Liver (tissue), 3 donors: ENCODE results near the gene RUFY1.

Experiments used
- EGR1 ChIP-seq, 2 donors: IDR thresholded peaks; 2 replicates each; pipeline ENCODE4 v1.6.1; 2016 to 2018; ENCODE audit warnings: antibody characterized with exemption in 2 of 2, low read depth in 2 of 2
- JUND ChIP-seq, 2 donors: IDR thresholded peaks; 2 replicates each; pipeline ENCODE4 v1.6.1; 2016; ENCODE audit warnings: antibody characterized with exemption in 2 of 2
- RAD21 ChIP-seq, 2 donors: IDR thresholded peaks; 2 replicates each; pipeline ENCODE4 v1.6.1; 2016; ENCODE audit warnings: antibody characterized with exemption in 2 of 2, mild to moderate bottlenecking in 2 of 2
- TAF1 ChIP-seq: conservative IDR thresholded peaks from 2 replicates; pipeline ENCODE4 v1.6.1; 2016; ENCODE audit warnings: antibody characterized with exemption, mild to moderate bottlenecking
- TF ChIP-seq, protein P1 (sequence below): IDR thresholded peaks from 2 replicates; pipeline ENCODE4 v1.6.1; 2016; ENCODE audit warnings: antibody characterized with exemption
- TF ChIP-seq, protein P2 (sequence below): fragments of 150-350 bp; IDR thresholded peaks from 2 replicates; pipeline ENCODE4 v1.5.1; 2017; ENCODE audit warnings: improper control_type of control experiment, low read depth, low read length; ENCODE audit not compliant: missing input control
- donor health status: healthy.
- donor health status: healthy.

DNA sequence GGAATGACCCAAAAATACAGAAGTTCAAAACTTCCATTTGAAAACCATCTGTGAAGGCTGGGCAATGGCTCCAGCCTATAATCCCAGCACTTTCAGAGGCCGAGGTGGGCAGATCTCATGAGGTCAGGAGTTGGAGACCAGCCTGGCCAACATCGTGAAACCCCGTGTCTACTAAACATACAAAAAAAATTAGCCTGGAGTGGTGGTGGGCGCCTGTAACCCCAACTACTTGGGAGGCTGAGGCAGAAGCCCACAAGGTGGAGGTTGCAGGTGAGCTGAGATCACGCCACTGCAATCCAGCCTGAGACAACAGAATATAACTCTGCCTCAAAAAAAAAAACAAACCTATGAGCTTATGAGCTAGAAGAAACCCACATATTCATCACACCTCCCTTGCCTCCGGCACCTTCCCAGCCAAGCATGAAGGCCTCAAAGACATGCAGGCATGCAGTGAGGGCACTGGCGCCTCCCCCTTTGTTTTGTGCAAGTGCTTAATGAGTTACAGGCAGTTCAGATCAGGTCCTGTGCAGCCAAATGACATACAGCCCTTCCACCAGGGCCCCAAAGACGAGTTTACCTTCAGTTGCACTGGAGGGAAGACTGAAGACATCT, 63.2 kb downstream of the RUFY1 start:
- TF ChIP-seq, protein P1, sequence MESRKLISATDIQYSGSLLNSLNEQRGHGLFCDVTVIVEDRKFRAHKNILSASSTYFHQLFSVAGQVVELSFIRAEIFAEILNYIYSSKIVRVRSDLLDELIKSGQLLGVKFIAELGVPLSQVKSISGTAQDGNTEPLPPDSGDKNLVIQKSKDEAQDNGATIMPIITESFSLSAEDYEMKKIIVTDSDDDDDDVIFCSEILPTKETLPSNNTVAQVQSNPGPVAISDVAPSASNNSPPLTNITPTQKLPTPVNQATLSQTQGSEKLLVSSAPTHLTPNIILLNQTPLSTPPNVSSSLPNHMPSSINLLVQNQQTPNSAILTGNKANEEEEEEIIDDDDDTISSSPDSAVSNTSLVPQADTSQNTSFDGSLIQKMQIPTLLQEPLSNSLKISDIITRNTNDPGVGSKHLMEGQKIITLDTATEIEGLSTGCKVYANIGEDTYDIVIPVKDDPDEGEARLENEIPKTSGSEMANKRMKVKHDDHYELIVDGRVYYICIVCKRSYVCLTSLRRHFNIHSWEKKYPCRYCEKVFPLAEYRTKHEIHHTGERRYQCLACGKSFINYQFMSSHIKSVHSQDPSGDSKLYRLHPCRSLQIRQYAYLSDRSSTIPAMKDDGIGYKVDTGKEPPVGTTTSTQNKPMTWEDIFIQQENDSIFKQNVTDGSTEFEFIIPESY: no peak
- TF ChIP-seq, protein P2, sequence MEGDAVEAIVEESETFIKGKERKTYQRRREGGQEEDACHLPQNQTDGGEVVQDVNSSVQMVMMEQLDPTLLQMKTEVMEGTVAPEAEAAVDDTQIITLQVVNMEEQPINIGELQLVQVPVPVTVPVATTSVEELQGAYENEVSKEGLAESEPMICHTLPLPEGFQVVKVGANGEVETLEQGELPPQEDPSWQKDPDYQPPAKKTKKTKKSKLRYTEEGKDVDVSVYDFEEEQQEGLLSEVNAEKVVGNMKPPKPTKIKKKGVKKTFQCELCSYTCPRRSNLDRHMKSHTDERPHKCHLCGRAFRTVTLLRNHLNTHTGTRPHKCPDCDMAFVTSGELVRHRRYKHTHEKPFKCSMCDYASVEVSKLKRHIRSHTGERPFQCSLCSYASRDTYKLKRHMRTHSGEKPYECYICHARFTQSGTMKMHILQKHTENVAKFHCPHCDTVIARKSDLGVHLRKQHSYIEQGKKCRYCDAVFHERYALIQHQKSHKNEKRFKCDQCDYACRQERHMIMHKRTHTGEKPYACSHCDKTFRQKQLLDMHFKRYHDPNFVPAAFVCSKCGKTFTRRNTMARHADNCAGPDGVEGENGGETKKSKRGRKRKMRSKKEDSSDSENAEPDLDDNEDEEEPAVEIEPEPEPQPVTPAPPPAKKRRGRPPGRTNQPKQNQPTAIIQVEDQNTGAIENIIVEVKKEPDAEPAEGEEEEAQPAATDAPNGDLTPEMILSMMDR: no peak
- TF ChIP-seq JUND (IDR thresholded peaks at IDR 0.05) (no peak), RAD21 (IDR thresholded peaks at IDR 0.05) (no peak), TAF1 (no peak), EGR1 (IDR thresholded peaks at IDR 0.05; ENCODE audit: low read depth in 2 of 2) (no peak)
